OCI-LY7 (cell line): ENCODE measurements around the gene CFAP99. TPM values are rescaled to one million over a fixed set of nuclear protein-coding genes. Genes with fewer than 3 reads are reported as not detected.

ENCODE experiments used
- BruUV-seq: library from RNA; stranded (reverse); fragments of 400-500 nt; replicated peaks from 2 replicates; lab custom pipeline; 2021; lab: Mats Ljungman, UMichigan
- CTCF ChIA-PET: fragments of 300-600 bp; sonication (Branson Sonifier 250); formaldehyde crosslinking; loops from one replicate; lab custom pipeline; 2022; ENCODE audit warnings: antibody characterized with exemption; ENCODE audit not compliant: unreplicated experiment; lab: Charles Lee
- POLR2A ChIA-PET: fragments of 300-600 bp; sonication (Branson Sonifier 250); formaldehyde crosslinking; loops from one replicate; lab custom pipeline; 2022; ENCODE audit warnings: antibody characterized with exemption; lab: Charles Lee
- DNase-seq: peaks from one replicate; pipeline ENCODE4 v3.0.0-alpha.2; 2015; ENCODE audit warnings: low spot score
- H2AFZ ChIP-seq: fragments of 200-600 bp; sonication (generic), shearing (Covaris generic); 2 replicates; pipeline ENCODE4 v1.6.1; 2014; ENCODE audit warnings: mild to moderate bottlenecking, antibody characterized with exemption, low read length, moderate library complexity
- H3K27ac ChIP-seq: fragments of 200-600 bp; sonication (generic); 2 replicates; pipeline ENCODE4 v1.5.1; 2014; ENCODE audit warnings: mixed run types, low read depth, mild to moderate bottlenecking, moderate library complexity, low read length, inconsistent platforms; ENCODE audit not compliant: poor library complexity, severe bottlenecking
- H3K36me3 ChIP-seq: fragments of 200-600 bp; sonication (generic); 2 replicates; pipeline ENCODE4 v1.6.1; 2014; ENCODE audit warnings: mild to moderate bottlenecking, antibody characterized with exemption, low read length, moderate library complexity, mixed read lengths; ENCODE audit not compliant: insufficient read depth
- H3K4me1 ChIP-seq: fragments of 200-600 bp; sonication (generic); 2 replicates; pipeline ENCODE4 v1.5.1; 2014; ENCODE audit warnings: mild to moderate bottlenecking, low read length; ENCODE audit not compliant: insufficient read depth, poor library complexity, severe bottlenecking
- H3K4me2 ChIP-seq: fragments of 200-600 bp; sonication (generic); 2 replicates; pipeline ENCODE4 v1.6.1; 2014; ENCODE audit warnings: mild to moderate bottlenecking, low read length
- H3K4me3 ChIP-seq: fragments of 200-600 bp; sonication (generic); 2 replicates; pipeline ENCODE4 v1.5.1; 2014; ENCODE audit warnings: mild to moderate bottlenecking, low read depth, low read length; ENCODE audit not compliant: poor library complexity, severe bottlenecking
- H3K79me2 ChIP-seq: fragments of 200-600 bp; sonication (generic); 2 replicates; pipeline ENCODE4 v1.6.1; 2016; ENCODE audit warnings: low read depth, mild to moderate bottlenecking, low read length, moderate library complexity, mixed read lengths; ENCODE audit not compliant: insufficient read depth
- H3K9me2 ChIP-seq: fragments of 200-600 bp; sonication (generic); 2 replicates; pipeline ENCODE4 v1.6.1; 2016; ENCODE audit warnings: mild to moderate bottlenecking, low read length, mixed read lengths; ENCODE audit not compliant: insufficient read depth
- H3K9me3 ChIP-seq: fragments of 200-600 bp; sonication (generic); 2 replicates; pipeline ENCODE4 v1.6.1; 2014; ENCODE audit warnings: mild to moderate bottlenecking, mixed run types, low read length, mixed read lengths
- H4K20me1 ChIP-seq: fragments of 200-600 bp; sonication (generic); 2 replicates; pipeline ENCODE4 v1.6.1; 2014; ENCODE audit warnings: mild to moderate bottlenecking, antibody characterized with exemption, low read length, moderate library complexity, mixed read lengths; ENCODE audit not compliant: insufficient read depth
- EZH2phosphoT487 ChIP-seq: fragments of 200-600 bp; sonication (generic); IDR thresholded peaks from 2 replicates; pipeline ENCODE4 v1.6.1; 2018; ENCODE audit warnings: low read depth, borderline replicate concordance, mild to moderate bottlenecking, mixed run types, antibody characterized with exemption, low read length, moderate library complexity, mixed read lengths
- intact Hi-C: fragments of 100-400 bp; cut with micrococcal nuclease; formaldehyde crosslinking; loops from one replicate; pipeline ENCODE4 v1.10.0; 2022; ENCODE audit not compliant: unreplicated experiment
- total RNA-seq, 2 experiments: library from RNA; depleted of rRNA in 1 of 2; stranded (reverse); fragments of >200 nt in 1 of 2; shearing (Covaris generic) in 1 of 2; gene quantifications; 2 replicates each; pipeline ENCODE4 v1.2.3, GENCODE V29; 2014 to 2022
- TF ChIP-seq, protein P1 (sequence below): fragments of 200-600 bp; sonication (generic); conservative IDR thresholded peaks from 2 replicates; pipeline ENCODE4 v1.5.1; 2014; ENCODE audit warnings: mild to moderate bottlenecking, antibody characterized with exemption, low read length, moderate library complexity, mixed read lengths

Gene CFAP99
- total RNA-seq, 2 experiments from 2014 or later, result not detected

DNA sequence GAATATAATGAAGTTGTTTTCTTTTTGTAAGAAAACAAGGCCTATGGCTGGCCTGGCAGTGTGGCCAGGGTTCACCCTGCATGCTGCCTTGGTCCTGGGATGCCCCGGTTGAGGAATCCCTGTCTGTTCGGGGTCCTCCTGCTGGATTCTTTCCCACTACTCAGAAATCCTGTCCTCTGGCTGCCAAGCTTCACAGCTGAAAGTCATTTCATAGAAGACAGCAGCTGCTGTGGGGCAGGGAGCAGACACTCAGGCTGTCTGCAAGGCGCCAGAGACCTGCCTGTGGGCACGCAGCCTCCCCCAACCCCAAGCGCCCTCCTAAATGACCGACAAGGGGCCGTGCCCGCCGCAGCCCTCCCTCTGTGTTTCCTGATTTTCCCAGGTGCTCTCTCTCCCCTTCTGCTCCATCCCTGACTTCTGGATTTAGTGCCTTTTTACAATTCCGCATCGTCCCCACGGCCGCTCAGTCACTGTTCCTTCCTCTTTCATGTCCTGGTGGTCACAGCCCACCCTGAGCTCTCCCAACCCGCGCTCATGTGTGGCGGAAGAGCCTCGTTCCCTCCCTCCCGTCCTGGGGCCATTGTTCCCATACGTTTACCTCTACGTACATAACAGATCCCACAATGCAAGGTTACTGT lies 27.9 kb upstream of the CFAP99 start:
- peak overlapping the region; percentile 51; the same call in 1 of the 2 replicates for H2AFZ ChIP-seq
- ChIA-PET CTCF (no interaction called here), POLR2A (interaction anchor here (0.6 to 1.1 kb wide), 6 partner anchors 18 to 167 kb away, joined by 3 to 7 read pairs (median 4); partner anchors contain the start of genes HAUS3, MXD4 and POLN)
- peaks cover 24% of the 10 kb centered on the region for H3K4me1 ChIP-seq
- H3K36me3 ChIP-seq, result no peaks in the 10 kb centered on the region
- H3K9me2 ChIP-seq, result no peaks in the 10 kb centered on the region
- DNase-seq, result peak; percentile 12
- TF ChIP-seq, protein P1, sequence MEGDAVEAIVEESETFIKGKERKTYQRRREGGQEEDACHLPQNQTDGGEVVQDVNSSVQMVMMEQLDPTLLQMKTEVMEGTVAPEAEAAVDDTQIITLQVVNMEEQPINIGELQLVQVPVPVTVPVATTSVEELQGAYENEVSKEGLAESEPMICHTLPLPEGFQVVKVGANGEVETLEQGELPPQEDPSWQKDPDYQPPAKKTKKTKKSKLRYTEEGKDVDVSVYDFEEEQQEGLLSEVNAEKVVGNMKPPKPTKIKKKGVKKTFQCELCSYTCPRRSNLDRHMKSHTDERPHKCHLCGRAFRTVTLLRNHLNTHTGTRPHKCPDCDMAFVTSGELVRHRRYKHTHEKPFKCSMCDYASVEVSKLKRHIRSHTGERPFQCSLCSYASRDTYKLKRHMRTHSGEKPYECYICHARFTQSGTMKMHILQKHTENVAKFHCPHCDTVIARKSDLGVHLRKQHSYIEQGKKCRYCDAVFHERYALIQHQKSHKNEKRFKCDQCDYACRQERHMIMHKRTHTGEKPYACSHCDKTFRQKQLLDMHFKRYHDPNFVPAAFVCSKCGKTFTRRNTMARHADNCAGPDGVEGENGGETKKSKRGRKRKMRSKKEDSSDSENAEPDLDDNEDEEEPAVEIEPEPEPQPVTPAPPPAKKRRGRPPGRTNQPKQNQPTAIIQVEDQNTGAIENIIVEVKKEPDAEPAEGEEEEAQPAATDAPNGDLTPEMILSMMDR, result no peak
- no peak for TF ChIP-seq EZH2phosphoT487
- intact Hi-C loops, result no loop called here
- H3K9me3 ChIP-seq, result no peaks in the 10 kb centered on the region
- H3K79me2 ChIP-seq, result no peaks in the 10 kb centered on the region
- H3K4me3 ChIP-seq, result peak overlapping the region; percentile 4
- no peak overlapping the region for H3K27ac ChIP-seq
- H4K20me1 ChIP-seq, result no peaks in the 10 kb centered on the region
- no TSS peak for BruUV-seq
- H3K4me2 ChIP-seq, result peak overlapping the region; percentile 27

DNA sequence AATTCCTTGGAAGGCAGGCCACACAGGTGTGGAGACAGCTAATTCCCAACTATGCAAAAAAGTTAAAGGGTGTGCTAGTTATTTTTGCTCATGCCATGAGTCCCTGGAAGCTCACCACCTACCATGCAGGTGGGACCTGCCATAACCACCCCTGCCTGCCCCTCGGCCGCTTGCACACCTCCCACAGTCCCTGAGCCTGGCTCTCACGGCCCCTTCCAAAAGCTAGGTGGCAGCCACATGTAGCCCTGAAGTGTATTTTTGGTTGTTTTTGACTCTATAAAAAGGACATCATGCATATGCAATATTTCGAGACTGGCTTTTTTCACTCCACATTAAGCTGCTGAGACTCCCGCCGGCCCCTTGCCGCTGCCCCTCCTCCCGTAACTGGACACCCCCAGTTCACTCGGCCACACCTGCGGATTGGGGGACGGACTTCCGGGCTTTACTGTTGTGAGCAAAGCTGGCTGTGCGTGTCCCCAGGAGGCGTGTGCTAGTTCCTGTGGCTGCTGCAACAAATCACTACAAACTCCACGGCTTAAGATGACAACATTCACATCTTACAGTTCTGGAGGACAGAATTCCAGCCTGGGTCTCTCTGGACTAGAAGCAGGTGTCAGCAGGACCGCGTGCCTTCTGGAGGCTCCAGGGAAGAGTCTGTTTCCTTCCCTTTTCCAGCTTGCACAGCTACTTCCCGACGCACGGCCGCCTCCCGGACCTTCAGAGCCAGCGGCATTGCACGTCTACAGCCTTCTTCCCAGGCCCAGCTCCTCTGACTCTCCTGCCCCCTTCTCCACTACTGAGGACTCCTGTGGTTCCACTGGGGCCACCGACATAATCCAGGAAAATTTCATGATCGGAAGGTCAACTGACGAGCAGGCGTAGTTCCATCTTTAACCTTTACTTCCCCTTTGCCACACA lies 25.1 kb upstream of the CFAP99 start:
- H3K79me2 ChIP-seq, result no peaks in the 10 kb centered on the region
- no peaks in the 10 kb centered on the region for H4K20me1 ChIP-seq
- intact Hi-C loops, result loop anchor here (1.0 kb wide), 1 partner anchor 25 kb away; the partner anchor contains the start of genes CFAP99 and ZFYVE28
- no peaks in the 10 kb centered on the region for H3K9me3 ChIP-seq
- peaks cover 24% of the 10 kb centered on the region for H3K4me1 ChIP-seq
- no TSS peak for BruUV-seq
- peak; percentile 69 for DNase-seq
- CTCF ChIA-PET, result interaction anchor here (0.9 kb wide), 1 partner anchor 114 kb away, joined by 3 read pairs; no protein-coding TSS in a partner anchor
- no peaks in the 10 kb centered on the region for H3K36me3 ChIP-seq
- peak overlapping the region; percentile 84 for H2AFZ ChIP-seq
- H3K27ac ChIP-seq, result no peak overlapping the region
- POLR2A ChIA-PET, result interaction anchor here (1.0 to 1.1 kb wide), 2 partner anchors 17 to 19 kb away, joined by 3 read pairs; no protein-coding TSS in a partner anchor
- H3K4me3 ChIP-seq, result peak overlapping the region; percentile 15
- TF ChIP-seq EZH2phosphoT487, result no peak
- TF ChIP-seq, protein P1, result peak; percentile 38
- H3K4me2 ChIP-seq, result peak overlapping the region; percentile 57
- H3K9me2 ChIP-seq, result no peaks in the 10 kb centered on the region
